ENCODE measurements around the gene FOXE3.

The FOXE3 gene

GRCh38 chr1:47378147-47378546, 37.9 kb upstream of the FOXE3 start:
- TF ChIP-seq SIN3A (IDR thresholded peaks at IDR 0.05; ENCODE audit: borderline replicate concordance, insufficient read depth, low read length) (no peak), TAF1 (IDR thresholded peaks at IDR 0.05; ENCODE audit: borderline replicate concordance, insufficient read depth, low read length) (no peak), FOXP2 (optimal IDR thresholded peaks at IDR 0.05; ENCODE audit: borderline replicate concordance, extremely low read depth, extremely low read length, insufficient read depth) (no peak), REST (IDR thresholded peaks at IDR 0.05; ENCODE audit: insufficient read depth in 1 of 2, low read depth in 2 of 2, low read length in 2 of 2) (no peak), POLR2AphosphoS5 (IDR thresholded peaks at IDR 0.05; ENCODE audit: low read depth, low read length) (no peak)

DNA sequence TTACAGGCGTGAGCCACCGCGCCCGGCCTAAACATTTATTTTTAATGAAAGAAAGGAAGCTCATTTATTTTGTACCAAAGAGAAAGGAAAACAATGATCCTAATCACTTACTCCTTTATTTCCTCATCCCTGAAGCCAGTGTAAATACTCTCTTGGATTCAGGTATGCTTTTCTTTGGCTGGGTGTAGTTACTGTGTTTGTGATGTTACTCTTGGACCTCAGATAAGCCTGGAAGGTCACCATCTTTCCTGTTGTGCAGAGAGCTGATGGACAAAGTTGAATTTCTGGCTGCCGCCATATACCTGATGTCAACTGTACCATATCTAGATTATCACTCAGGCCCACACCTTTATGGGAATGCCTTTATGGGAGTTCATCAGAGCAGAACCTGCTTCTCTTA, 35.4 kb upstream of the FOXE3 start:
- TF ChIP-seq SIN3A (IDR thresholded peaks at IDR 0.05; ENCODE audit: borderline replicate concordance, insufficient read depth, low read length): no peak
- no peak for TF ChIP-seq REST (IDR thresholded peaks at IDR 0.05; ENCODE audit: insufficient read depth in 1 of 2, low read depth in 2 of 2, low read length in 2 of 2)
- no peak for TF ChIP-seq TAF1 (IDR thresholded peaks at IDR 0.05; ENCODE audit: borderline replicate concordance, insufficient read depth, low read length)
- TF ChIP-seq POLR2AphosphoS5 (IDR thresholded peaks at IDR 0.05; ENCODE audit: low read depth, low read length): no peak
- no peak for TF ChIP-seq FOXP2 (optimal IDR thresholded peaks at IDR 0.05; ENCODE audit: borderline replicate concordance, extremely low read depth, extremely low read length, insufficient read depth)

DNA sequence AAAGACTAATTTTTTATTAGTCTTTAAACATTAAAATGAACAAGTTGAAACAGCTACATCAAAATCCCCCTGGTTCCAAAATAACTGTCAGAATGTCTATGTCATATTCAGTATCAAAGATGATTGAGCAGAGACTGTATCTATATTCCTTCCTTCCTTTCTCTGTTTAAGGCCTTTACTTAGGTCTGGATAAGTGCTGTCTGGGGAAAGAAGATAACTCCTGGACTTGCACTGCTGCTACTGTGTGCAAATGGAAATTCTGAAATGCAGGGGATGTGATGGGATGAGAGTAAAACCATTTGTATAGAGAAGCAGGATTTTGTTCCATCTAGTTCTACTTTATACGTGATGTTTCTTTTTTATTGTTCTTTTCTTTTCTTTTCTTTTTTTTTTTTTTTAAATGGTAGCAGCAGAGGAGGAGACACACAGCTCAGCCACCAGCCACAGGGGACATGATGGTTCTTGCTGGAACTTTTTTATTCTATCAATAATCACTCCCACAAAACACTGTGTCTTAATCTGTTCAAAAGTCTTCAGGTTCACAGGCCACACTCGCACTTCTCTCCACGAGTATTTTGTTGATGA, 33.6 kb upstream of the FOXE3 start:
- TF ChIP-seq POLR2AphosphoS5 (IDR thresholded peaks at IDR 0.05; ENCODE audit: low read depth, low read length) (no peak), SIN3A (IDR thresholded peaks at IDR 0.05; ENCODE audit: borderline replicate concordance, insufficient read depth, low read length) (no peak), TAF1 (IDR thresholded peaks at IDR 0.05; ENCODE audit: borderline replicate concordance, insufficient read depth, low read length) (no peak), REST (IDR thresholded peaks at IDR 0.05; ENCODE audit: insufficient read depth in 1 of 2, low read depth in 2 of 2, low read length in 2 of 2) (no peak), FOXP2 (optimal IDR thresholded peaks at IDR 0.05; ENCODE audit: borderline replicate concordance, extremely low read depth, extremely low read length, insufficient read depth) (no peak)

GRCh38 chr1:47384083-47384482, 32.0 kb upstream of the FOXE3 start:
- TF ChIP-seq POLR2AphosphoS5 (IDR thresholded peaks at IDR 0.05; ENCODE audit: low read depth, low read length) (no peak), REST (IDR thresholded peaks at IDR 0.05; ENCODE audit: insufficient read depth in 1 of 2, low read depth in 2 of 2, low read length in 2 of 2) (no peak), FOXP2 (optimal IDR thresholded peaks at IDR 0.05; ENCODE audit: borderline replicate concordance, extremely low read depth, extremely low read length, insufficient read depth) (no peak), TAF1 (IDR thresholded peaks at IDR 0.05; ENCODE audit: borderline replicate concordance, insufficient read depth, low read length) (no peak), SIN3A (IDR thresholded peaks at IDR 0.05; ENCODE audit: borderline replicate concordance, insufficient read depth, low read length) (no peak)

Measured in PFSK-1 (cell line).